ENCODE data around the gene SLC6A9. TPM values are rescaled to one million over a fixed set of nuclear protein-coding genes. Genes with fewer than 3 reads are reported as not detected.

The SLC6A9 gene
- total and polyA plus RNA-seq, 2 of the 8 experiments (the other 6 are each of a cell fraction or from before 2014, with no cell fraction given), result 20.2 to 24.2 TPM

DNA sequence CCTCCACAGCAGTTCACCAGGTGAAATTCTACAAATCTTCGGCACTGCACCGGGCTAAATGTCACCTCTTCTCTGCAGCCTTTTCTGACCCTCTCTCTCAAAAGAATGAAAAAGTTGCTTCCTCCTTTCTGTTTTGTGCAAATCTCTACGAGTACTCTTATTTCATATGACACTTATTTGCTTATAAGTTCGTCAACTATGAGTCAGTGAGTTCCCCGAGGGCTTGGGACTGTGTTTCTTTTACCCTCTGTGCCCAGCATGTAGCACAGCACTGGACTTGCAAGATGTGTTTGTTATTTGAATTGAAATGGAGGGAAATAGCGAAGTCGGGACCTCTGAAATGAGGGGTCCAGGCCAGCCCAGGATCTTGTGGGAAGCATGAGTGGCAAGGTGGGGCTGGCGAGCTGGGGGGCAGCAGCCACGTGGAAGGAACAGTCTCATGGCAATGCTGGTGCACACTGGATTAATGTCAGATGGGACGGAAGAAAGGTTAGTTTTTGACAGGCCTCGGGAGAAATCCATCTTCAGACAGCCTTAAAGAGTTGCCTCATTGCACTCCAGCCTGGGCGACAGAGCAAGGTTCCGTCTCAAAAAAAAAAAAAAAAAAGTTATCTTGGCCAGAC is 6.2 kb downstream of the SLC6A9 start:
- Histone ChIP-seq H3K4me1 (replicated peaks in 1 of 4; ENCODE audit: control insufficient read depth in 3 of 4, insufficient read depth in 4 of 4, low read length in 3 of 4) (peaks cover 4 to 16% (median 11%) of the 10 kb centered on the region in 4 experiments), H4K20me1 (replicated peaks in 1 of 2; ENCODE audit: control insufficient read depth in 1 of 2, insufficient read depth in 2 of 2, low read length in 2 of 2) (peaks cover 3 to 10% of the 10 kb centered on the region in 2 experiments), H4K8ac (ENCODE audit: extremely low read depth, insufficient read depth, low read length) (no peak overlapping the region), H3K27me3 (replicated peaks in 1 of 4; ENCODE audit: control insufficient read depth in 3 of 4, extremely low read depth in 1 of 4, insufficient read depth in 3 of 4, low read length in 3 of 4) (no peaks in the 10 kb centered on the region), H3K23ac (ENCODE audit: insufficient read length) (no peak overlapping the region), H2BK120ac (replicated peaks; ENCODE audit: low read depth, low read length) (no peak overlapping the region), H2BK20ac (ENCODE audit: low read length) (no peak overlapping the region), H3K56ac (replicated peaks; ENCODE audit: insufficient read length, low read depth, low read length) (no peak overlapping the region), H2BK12ac (ENCODE audit: low read depth, low read length) (no peak overlapping the region), H2AK5ac (ENCODE audit: low read depth, low read length) (no peak overlapping the region), H3K27ac (ENCODE audit: low read depth, low read length) (no peak overlapping the region), H3K14ac (ENCODE audit: insufficient read length) (no peak overlapping the region), H3K9ac (replicated peaks in 1 of 4; ENCODE audit: extremely low read depth in 1 of 4, low read depth in 3 of 4, low read length in 3 of 4) (no peak overlapping the region), H4K91ac (replicated peaks; ENCODE audit: insufficient read length, low read length) (no peak overlapping the region), H3K4ac (replicated peaks; ENCODE audit: insufficient read length, low read depth, low read length) (no peak overlapping the region), H3K79me2 (ENCODE audit: control insufficient read depth in 1 of 2, insufficient read depth in 2 of 2, low read length in 2 of 2) (peaks cover 0 to 24% of the 10 kb centered on the region in 2 experiments; a peak in 2 of 4 replicates), H3K36me3 (ENCODE audit: control insufficient read depth in 2 of 4, insufficient read depth in 4 of 4, low read length in 3 of 4) (peaks cover 3 to 18% (median 11%) of the 10 kb centered on the region in 4 experiments; a peak in 7 of 8 replicates), H4K5ac (ENCODE audit: insufficient read length, low read depth, low read length) (no peak overlapping the region), H3K18ac (ENCODE audit: extremely low read depth, low read length) (no peak overlapping the region), H3K9me3 (ENCODE audit: insufficient read depth in 2 of 2, low read depth in 1 of 2, low read length in 1 of 2) (no peaks in the 10 kb centered on the region), H3K4me2 (ENCODE audit: insufficient read depth in 1 of 2, low read depth in 2 of 2, low read length in 2 of 2) (no peak overlapping the region), H3K23me2 (ENCODE audit: low read depth, low read length) (peaks cover 4% of the 10 kb centered on the region; the same call in 1 of the 2 replicates), H3K79me1 (ENCODE audit: low read depth, low read length) (peaks cover 7% of the 10 kb centered on the region), H2BK15ac (ENCODE audit: low read length) (no peak overlapping the region), H2AFZ (ENCODE audit: low read length) (no peak overlapping the region), H3K4me3 (ENCODE audit: extremely low read depth in 1 of 4, insufficient read depth in 2 of 4, low read depth in 3 of 4, low read length in 4 of 4) (no peak overlapping the region), H2BK5ac (ENCODE audit: low read depth, low read length) (no peak overlapping the region)
- CTCF ChIA-PET (ENCODE audit: partially characterized antibody), result interaction anchor here (0.6 to 16.6 kb wide), 4 partner anchors 9 to 22 kb away, joined by 3 to 252 read pairs (median 134); no protein-coding TSS in a partner anchor
- no peak for TF ChIP-seq SRF (IDR thresholded peaks at IDR 0.05; ENCODE audit: low read depth, low read length)
- TF ChIP-seq, protein P1, sequence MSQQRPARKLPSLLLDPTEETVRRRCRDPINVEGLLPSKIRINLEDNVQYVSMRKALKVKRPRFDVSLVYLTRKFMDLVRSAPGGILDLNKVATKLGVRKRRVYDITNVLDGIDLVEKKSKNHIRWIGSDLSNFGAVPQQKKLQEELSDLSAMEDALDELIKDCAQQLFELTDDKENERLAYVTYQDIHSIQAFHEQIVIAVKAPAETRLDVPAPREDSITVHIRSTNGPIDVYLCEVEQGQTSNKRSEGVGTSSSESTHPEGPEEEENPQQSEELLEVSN (IDR thresholded peaks at IDR 0.05), result no peak
- TF ChIP-seq PHF8 (conservative IDR thresholded peaks at IDR 0.05; ENCODE audit: low read depth, low read length), result no peak
- POLR2A ChIA-PET (ENCODE audit: partially characterized antibody), result interaction anchor here (1.1 to 26.2 kb wide), 6 partner anchors 8 to 41 kb away, joined by 3 to 544 read pairs (median 4); no protein-coding TSS in a partner anchor
- FAIRE-seq (no peak), DNase-seq (ENCODE audit: low read depth in 1 of 2, low spot score in 2 of 2) (no peak)
- WGBS, 2 experiments (ENCODE audit: extremely low coverage in 1 of 2, insufficient coverage in 1 of 2, insufficient read length in 1 of 2, insufficient replicate concordance in 2 of 2, low coverage in 1 of 2, low lambda C conversion rate in 2 of 2, missing lambda C conversion rate in 1 of 2), result 90% methylated on average over 12 of the region's 13 CpGs; no CpG with 5 or more reads in 1 of the 2 experiments

Data from H1 (cell line).